Measurements from ENCODE around the gene IP6K1.
A peak's percentile ranks its signal among the peaks of the same experiment; 100 is the strongest.
"Not testable (repeated sequence)": the region's sequence is repeated elsewhere in the genome, so short reads cannot be mapped to it uniquely, and the experiment has no call there.

IP6K1 gene

GRCh38 chr3:49761661-49762060 lies 24.7 kb downstream of the IP6K1 start:
- no peak for DNase-seq

GRCh38 chr3:49759226-49759625 lies 27.1 kb downstream of the IP6K1 start:
- DNase-seq = no peak

GRCh38 chr3:49757197-49757596 lies 29.1 kb downstream of the IP6K1 start:
- no peak for DNase-seq

GRCh38 chr3:49756036-49756435 lies 30.3 kb downstream of the IP6K1 start:
- DNase-seq = no peak

GRCh38 chr3:49754536-49754935 lies 31.8 kb downstream of the IP6K1 start:
- DNase-seq = no peak

- no peak for DNase-seq
Measured at GRCh38 chr3:49751501-49751900, 34.8 kb downstream of the IP6K1 start.

- no peak for DNase-seq
Measured at GRCh38 chr3:49750056-49750455, 36.3 kb downstream of the IP6K1 start.

- DNase-seq = not testable (repeated sequence)
Measured at GRCh38 chr3:49748874-49749273, 37.5 kb downstream of the IP6K1 start.

- DNase-seq = no peak
Measured at GRCh38 chr3:49747792-49748480, 38.4 kb downstream of the IP6K1 start.

GRCh38 chr3:49745986-49746385 lies 40.4 kb downstream of the IP6K1 start:
- DNase-seq = no peak

- no peak for DNase-seq
Measured at GRCh38 chr3:49740427-49740826, 45.9 kb downstream of the IP6K1 start.

GRCh38 chr3:49738067-49738713 lies 48.2 kb downstream of the IP6K1 start:
- DNase-seq = no peak

GRCh38 chr3:49734752-49735151 lies 51.6 kb downstream of the IP6K1 start:
- no peak for DNase-seq

- no peak for DNase-seq
Measured at GRCh38 chr3:49733551-49733950, 52.8 kb downstream of the IP6K1 start.

GRCh38 chr3:49732597-49732996 lies 53.7 kb downstream of the IP6K1 start:
- no peak for DNase-seq

GRCh38 chr3:49729966-49730609 lies 56.3 kb downstream of the IP6K1 start:
- DNase-seq = no peak

- no peak for DNase-seq
Measured at GRCh38 chr3:49727924-49728361, 58.4 kb downstream of the IP6K1 start.

- no peak for DNase-seq
Measured at GRCh38 chr3:49727154-49727923, 59.0 kb downstream of the IP6K1 start.

- no peak for DNase-seq
Measured at GRCh38 chr3:49725906-49726681, 60.2 kb downstream of the IP6K1 start.

GRCh38 chr3:49724586-49724985 lies 61.8 kb downstream of the IP6K1 start:
- no peak for DNase-seq

GRCh38 chr3:49723628-49724551 lies 62.5 kb downstream of the IP6K1 start, which contains the start of gene GMPPB:
Gene GMPPB, minus strand, starts transcription at chr3:49723951. Its CDS starts 225 bp downstream, at chr3:49723726.
- DNase-seq = peak; percentile 37

All from NCI-H1436 treated with DMSO at 0.1 percent for 48 hours (cell line).